K562 (cell line): Measurements from ENCODE around the gene DISC1.

Experiments
- ATF7 ChIP-seq: fragments of 450-650 bp; IDR thresholded peaks from 2 replicates; pipeline ENCODE4 v1.7.1; 2014; ENCODE audit warnings: mild to moderate bottlenecking, moderate library complexity
- DIDO1 ChIP-seq: fragments of 450-650 bp; IDR thresholded peaks from 2 replicates; pipeline ENCODE4 v1.6.1; 2016; ENCODE audit warnings: low read depth, missing biosample characterization, missing genetic modification characterization
- RBBP5 ChIP-seq: fragments of 200-600 bp; sonication (generic); IDR thresholded peaks from 2 replicates; pipeline ENCODE4 v1.6.1; 2012; ENCODE audit warnings: borderline replicate concordance, mild to moderate bottlenecking, low read length, control low read depth, inconsistent platforms; ENCODE audit not compliant: insufficient read depth, poor library complexity, severe bottlenecking
- SPI1 ChIP-seq: IDR thresholded peaks from 2 replicates; pipeline ENCODE4 v1.6.1; 2011; ENCODE audit warnings: low read depth, low read length, control low read depth, borderline replicate concordance
- TF ChIP-seq, protein P1 (sequence below): sonication (generic); formaldehyde crosslinking; IDR thresholded peaks from 2 replicates; pipeline ENCODE4 v1.8.1; 2022; ENCODE audit warnings: missing genetic modification reagents
- TF ChIP-seq, protein P2 (sequence below): IDR thresholded peaks from 3 replicates; pipeline ENCODE4 v1.6.1; 2011; ENCODE audit warnings: borderline replicate concordance, mild to moderate bottlenecking; ENCODE audit not compliant: insufficient read length, insufficient read depth

DNA sequence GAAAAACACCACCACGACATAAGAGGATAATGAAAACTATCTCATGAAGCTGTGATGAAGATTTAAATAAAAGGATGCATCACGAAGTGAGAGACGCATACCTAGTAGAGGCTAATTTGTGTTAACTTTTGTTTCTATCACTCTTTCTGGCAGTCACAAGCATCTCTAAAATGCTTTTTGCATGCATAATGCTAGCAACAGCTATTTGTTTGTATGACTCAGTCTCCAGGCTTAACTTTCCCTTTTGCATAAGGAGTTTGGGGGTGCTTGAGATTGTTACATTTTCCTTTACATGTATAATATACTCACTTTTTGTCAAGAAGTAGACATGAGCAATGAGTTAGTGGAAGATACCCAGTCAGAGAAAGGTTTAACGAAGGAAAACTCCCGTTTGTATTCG, 385.4 kb downstream of the DISC1 start:
- TF ChIP-seq RBBP5 (no peak), DIDO1 (tag) (no peak), SPI1 (no peak), ATF7 (no peak)
- TF ChIP-seq, protein P1, sequence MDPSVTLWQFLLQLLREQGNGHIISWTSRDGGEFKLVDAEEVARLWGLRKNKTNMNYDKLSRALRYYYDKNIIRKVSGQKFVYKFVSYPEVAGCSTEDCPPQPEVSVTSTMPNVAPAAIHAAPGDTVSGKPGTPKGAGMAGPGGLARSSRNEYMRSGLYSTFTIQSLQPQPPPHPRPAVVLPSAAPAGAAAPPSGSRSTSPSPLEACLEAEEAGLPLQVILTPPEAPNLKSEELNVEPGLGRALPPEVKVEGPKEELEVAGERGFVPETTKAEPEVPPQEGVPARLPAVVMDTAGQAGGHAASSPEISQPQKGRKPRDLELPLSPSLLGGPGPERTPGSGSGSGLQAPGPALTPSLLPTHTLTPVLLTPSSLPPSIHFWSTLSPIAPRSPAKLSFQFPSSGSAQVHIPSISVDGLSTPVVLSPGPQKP = no peak
- TF ChIP-seq, protein P2, sequence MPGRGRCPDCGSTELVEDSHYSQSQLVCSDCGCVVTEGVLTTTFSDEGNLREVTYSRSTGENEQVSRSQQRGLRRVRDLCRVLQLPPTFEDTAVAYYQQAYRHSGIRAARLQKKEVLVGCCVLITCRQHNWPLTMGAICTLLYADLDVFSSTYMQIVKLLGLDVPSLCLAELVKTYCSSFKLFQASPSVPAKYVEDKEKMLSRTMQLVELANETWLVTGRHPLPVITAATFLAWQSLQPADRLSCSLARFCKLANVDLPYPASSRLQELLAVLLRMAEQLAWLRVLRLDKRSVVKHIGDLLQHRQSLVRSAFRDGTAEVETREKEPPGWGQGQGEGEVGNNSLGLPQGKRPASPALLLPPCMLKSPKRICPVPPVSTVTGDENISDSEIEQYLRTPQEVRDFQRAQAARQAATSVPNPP = no peak
